CD4-positive, alpha-beta T cell treated with Interleukin-21 for 1 hour (primary cell): ENCODE results near the gene NTN1.
A peak's percentile ranks its signal among the peaks of the same experiment; 100 is the strongest.

Experiments used
- DNase-seq: peaks from one replicate; pipeline ENCODE4 v3.0.0-alpha.2; 2020

NTN1 gene

DNA sequence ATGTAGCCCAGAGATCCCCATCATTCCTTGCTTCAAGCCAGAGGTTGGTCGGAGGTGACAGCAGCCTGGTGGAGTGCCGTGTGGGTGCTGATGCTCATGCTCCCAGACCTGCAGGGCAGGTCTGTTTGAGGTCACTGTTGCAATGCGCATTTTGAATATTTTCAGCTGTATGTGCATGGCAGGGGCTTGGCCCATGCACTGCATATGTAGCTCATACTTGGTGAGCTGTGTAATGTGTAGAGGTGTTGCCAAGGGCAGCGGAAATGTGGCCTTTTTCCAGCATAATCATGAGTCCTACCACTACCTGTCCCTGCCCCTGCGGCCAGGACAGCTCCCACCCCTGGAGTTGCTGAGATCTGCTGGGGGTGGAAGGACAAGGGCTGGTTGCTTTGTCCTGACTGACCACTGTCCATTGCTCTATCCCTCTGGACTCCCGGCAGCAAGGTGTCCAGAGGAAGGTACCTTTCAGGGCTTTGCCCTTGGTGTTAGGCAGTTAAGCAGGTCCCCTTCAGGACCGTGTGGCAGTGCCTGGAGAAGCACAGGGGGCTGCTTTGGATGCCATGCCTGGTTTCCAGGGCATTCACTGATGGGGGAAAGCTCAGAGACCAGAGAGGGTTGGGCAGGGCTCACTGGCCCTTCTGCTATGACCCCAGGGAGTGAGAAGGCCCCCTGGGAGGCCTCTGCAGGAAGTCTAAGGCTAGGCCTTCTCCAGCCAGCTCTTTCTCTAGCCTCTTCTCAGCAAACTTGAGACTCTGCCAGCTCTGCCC, 215.2 kb downstream of the NTN1 start:
- DNase-seq, result no peak

DNA sequence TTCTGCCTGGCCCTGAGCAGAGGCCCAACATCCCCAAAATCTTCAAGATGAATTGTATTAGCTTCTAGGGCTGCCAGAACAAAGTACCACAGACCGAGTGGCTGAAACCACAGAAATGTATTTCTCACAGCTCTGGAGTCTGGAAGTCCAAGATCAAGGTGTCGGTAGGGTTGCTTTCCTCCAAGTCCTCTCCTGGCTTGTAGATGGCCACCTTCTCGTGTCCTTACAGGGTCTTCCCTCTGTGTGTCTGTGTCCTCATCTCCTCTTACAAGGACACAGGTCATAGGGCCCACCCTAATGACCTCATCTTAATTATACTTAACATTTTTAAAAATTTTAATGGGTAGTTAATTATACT, 215.7 kb downstream of the NTN1 start:
- DNase-seq, result no peak

GRCh38 chr17:9237661-9238301, 216.5 kb downstream of the NTN1 start:
- no peak for DNase-seq

DNA sequence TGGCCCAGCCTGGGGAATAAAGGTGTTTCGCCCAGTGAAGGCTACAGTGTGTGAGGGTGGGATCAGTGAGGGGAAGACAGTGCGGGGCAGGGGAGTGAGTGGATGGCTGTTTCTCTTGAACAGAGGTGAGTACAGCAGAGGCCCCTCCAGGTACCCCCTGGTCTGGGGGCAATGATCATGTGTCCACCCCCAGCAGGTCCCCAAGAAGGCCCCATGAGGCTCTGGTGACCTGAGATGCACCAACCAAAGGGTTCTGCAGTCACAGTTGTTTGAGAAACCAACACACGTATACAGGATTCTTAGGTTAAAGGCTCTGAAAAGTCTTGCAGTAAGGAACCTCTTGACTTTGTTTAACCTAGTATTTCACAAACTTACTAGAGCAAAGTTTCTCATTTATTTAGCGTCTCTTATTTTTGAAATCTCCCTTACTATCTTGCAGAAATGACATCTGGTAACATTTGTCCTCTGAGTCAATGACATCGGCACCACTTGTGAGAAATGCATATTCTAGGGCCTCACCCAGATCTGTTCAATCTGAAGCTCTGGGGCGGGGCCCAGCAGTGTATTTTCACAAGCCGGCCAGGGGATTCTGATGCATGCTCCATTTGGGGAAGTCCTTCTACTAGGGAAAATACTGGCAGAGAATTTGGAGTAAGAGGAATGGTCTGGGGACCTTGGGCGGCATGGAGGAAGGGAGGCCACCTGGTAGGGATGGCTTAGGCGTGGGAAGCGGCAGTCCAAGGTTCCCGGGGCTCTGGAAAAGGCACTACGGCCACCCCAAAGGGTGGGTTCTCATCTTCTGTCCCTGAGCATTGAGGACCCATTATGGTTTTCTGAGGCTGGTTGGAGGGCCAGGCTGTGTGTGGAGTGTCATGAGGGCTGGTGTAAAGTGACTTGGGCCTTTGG, 217.3 kb downstream of the NTN1 start:
- DNase-seq, result no peak

DNA sequence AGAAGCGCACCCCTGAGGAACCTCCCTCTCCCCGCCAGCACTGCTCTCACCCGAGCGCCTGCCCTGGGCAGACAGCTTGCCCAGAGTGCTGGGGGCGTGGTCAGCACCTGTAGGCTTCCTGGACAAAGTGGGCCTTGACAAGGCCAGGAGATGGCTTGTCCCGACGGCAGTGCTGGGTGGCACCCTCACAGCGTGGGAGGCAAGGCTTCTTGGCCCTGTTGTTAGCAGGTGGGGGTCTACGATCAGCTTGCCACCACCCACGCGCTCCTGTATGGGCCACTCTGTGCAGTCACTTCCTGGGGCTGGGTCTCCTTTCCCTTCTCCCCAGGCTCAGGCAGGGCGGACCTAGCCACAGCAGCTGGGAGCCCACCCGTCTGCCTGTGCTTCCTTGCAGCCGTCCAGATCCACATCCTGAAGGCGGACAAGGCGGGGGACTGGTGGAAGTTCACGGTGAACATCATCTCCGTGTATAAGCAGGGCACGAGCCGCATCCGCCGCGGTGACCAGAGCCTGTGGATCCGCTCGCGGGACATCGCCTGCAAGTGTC, 218.0 kb downstream of the NTN1 start:
- peak; percentile 13 for DNase-seq

- DNase-seq, result peak; percentile 79
Measured at GRCh38 chr17:9239793-9240658, 218.7 kb downstream of the NTN1 start.

- DNase-seq, result no peak
Measured at GRCh38 chr17:9240659-9241370, 219.5 kb downstream of the NTN1 start.

DNA sequence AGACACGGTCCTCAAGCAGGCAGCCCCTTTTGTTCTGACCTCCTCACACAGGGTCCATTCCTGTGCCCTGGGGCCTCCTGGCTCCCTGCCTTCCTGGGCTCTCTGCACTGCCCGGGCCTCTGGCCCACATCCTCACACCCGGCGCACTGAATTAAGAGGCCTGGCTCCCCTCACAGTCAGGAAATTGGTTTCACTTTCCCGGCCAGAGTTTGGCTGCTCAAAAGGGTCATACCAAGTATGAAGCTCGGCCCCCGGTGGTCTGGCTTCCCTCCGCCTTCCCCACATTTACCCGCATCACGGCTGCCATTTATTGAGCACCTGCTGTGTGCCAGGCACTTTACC, 220.0 kb downstream of the NTN1 start:
- no peak for DNase-seq

- DNase-seq, result no peak
Measured at GRCh38 chr17:9241774-9242496, 220.6 kb downstream of the NTN1 start.

- DNase-seq, result no peak
Measured at GRCh38 chr17:9242497-9242881, 221.2 kb downstream of the NTN1 start.

DNA sequence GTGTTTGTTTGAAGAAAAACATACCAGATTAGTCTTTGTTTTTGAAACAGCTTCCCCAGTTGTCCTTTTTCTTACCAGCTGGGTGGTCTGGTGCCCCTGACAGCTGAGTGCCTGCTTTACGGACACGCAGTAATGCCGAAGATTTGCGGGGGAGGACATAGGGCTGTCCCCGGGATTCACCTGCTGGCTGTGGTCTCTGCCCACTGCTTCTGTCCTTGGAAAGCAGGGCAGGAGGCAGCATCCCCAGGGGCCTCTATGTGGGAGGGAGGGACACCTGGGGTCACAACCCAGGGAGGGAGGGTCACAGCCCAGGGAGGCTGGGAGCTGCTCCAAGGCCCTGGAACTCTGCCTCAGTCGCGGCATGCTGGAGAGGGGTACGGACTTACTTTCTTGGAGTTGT, 221.7 kb downstream of the NTN1 start:
- no peak for DNase-seq

DNA sequence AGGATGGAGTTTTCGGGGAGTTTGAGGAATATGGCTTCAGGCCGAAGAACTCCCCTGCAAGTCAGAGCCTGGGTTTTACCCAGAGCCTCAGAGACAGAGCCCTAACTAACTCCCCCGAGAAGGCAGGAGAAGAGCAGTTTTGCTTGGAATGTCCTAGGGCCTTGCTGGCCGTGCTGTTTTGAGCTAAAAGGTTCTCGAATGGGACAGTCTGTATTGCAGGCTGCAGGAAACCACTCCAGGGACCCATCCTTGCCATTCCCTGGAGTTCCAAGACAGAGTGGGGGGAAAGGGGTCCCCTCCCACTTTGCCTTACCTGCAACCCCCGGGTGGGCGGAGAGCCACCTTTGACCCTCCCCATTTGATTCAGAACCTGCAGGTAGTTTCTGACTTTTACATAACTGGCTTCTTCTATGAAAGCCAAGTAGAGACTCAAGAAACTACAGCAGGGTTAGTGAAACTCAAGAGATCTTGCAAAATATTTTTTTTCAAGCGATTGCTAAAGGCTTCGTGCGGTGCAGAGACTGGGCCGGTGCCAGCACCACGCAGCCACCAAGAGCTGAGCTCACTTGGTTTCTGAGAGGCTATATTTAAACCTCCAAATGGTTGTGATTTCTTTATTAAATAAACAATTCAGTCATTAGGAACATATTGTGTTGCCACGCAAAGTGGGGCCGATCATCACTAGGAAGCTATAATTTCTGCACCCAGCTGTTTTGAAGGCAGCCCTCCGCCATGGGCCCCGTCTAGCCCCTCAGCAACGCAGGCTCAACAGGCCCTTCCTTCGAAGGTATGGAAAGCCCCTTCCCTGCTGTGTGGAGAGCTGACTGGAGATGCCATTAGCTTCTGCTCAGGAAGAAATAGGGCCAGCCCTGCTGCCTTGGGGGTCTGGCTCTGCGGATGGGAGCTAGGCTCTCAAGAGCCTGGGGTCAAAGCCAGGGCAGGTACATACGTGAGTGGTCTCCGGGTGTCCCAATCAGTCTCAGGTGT, 223.0 kb downstream of the NTN1 start:
- no peak for DNase-seq

- no peak for DNase-seq
Measured at GRCh38 chr17:9247401-9247938, 226.2 kb downstream of the NTN1 start.

DNA sequence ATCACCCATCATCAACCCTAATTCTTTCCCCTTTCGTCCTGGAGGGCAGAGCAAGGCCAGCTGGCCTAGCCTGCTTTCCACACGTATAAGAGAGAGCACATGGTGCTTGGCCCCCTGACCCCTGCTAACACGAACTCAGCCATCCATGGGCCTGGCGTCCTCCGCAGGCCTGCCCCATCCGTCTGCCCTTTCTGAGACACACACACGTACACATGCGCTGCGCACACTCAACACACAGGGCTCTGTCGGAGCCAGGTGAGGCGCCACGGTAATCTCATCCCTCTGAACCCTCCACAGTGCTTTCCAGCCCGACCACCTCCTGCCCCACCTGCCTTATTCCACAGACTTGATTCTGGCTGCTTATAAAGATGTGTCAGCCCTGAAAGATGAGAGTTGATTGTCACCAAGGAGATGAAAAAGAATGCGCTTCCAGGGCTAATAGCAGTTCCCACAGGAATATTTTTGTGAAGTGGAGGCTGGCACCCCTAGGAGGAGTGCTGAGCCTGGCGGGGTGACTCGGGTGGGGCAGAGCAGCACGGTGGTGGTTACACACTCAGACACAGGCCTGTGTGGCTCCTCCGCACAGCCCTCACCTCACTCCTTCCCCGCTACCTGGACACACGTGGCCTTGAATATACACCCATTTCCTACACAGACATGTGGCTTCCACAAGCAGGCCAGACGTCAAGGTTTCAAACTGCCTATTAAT, 228.1 kb downstream of the NTN1 start:
- no peak for DNase-seq

DNA sequence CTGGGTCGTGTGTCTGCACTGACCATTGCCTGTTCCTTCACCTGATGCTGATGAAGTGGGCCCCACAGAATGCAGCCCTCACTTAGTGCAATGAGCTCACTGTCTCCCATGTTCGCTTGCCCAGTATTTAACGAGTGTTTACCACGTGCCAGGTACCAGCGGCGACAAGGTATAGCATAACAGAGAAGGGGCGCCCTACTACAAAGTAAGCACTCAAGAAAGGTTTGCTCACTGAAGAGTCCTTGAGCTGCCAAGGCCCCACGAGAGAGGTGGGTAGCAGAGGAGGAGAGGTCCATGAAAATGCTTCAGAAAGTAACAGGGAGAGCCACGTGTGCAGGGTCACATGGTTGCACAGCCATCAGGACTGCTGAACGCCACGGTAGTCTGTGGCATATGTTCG, 230.0 kb downstream of the NTN1 start:
- DNase-seq, result no peak

DNA sequence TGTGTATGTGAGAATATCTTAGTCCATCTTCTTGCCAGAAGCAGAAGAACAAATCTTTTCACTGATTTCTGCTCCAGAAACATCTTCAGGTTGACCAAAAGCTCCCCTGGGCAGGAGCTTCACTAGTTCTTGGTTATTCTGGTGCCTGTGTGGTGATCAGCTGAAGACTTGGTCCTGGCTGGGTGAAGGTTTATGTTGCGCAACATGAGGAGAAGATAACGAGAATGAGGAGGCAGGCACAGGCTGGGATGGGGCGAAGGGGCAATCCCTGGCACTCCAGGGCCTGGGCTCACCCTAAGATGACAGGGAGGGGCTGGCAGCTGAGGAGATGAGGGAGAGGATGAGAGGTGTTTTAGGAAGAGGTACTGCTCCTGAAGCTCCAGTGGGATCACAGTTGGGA, 232.0 kb downstream of the NTN1 start:
- no peak for DNase-seq

GRCh38 chr17:9254841-9255240, 233.5 kb downstream of the NTN1 start:
- no peak for DNase-seq

DNA sequence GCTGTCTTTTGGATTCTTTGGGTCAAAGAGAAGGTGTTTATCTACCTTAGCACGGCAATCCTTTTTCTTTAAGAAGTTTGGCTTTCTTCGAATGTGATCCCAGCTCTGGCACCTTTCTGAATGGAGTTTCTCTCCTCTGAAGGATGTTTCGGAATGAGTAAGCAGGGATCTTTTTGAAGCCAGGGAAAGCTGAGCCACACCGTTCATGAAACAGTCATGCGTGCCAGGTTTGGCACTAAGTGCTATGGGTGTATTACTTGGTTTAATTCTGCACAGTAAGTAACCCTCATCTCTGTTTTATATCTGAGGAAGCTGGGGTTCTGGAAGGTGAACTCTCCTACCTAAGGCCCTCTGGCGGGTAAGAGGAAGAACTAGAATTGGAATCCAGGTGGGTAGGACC, 234.5 kb downstream of the NTN1 start:
- DNase-seq, result no peak

GRCh38 chr17:9256361-9256750, 235.0 kb downstream of the NTN1 start:
- no peak for DNase-seq
